Heart right ventricle (tissue), 16 donors: ENCODE results near the gene DMRT1. TPM values are rescaled to one million over a fixed set of nuclear protein-coding genes. Genes with fewer than 3 reads are reported as not detected.
"Not testable (repeated sequence)": the region's sequence is repeated elsewhere in the genome, so short reads cannot be mapped to it uniquely, and the experiment has no call there.

Source experiments
- ATAC-seq, 8 donors: fragments of 200-7000 bp; cut with Tn5 transposase; one replicate each; pipeline ENCODE4 v1.9.1; 2020; ENCODE audit warnings: mild to moderate bottlenecking in 8 of 8, moderate library complexity in 8 of 8, moderate number of reproducible peaks in 1 of 8
- DNase-seq, 2 donors: peaks; one replicate each; pipeline ENCODE4 v3.0.0-alpha.2; 2020
- H3K27ac ChIP-seq, 10 donors: fragments of 200-600 bp; sonication (generic) in 2 of 10; one replicate each; pipeline versions ENCODE4 v1.5.0 to v1.8.0; 2020 to 2022; ENCODE audit warnings: mild to moderate bottlenecking in 3 of 10
- H3K27me3 ChIP-seq, 7 donors: fragments of 200-600 bp; one replicate each; pipeline ENCODE4 v1.8.0; 2021 to 2022; ENCODE audit warnings: mild to moderate bottlenecking in 2 of 7
- H3K36me3 ChIP-seq, 9 donors: fragments of 200-600 bp; sonication (generic) in 1 of 9; one replicate each; pipeline versions ENCODE4 v1.5.0 to v1.8.0; 2020 to 2022; ENCODE audit warnings: mild to moderate bottlenecking in 2 of 9
- H3K4me1 ChIP-seq, 9 donors: fragments of 200-600 bp; sonication (generic) in 1 of 9; one replicate each; pipeline versions ENCODE4 v1.5.0 to v1.8.0; 2020 to 2022; ENCODE audit warnings: mild to moderate bottlenecking in 4 of 9
- H3K4me3 ChIP-seq, 10 donors: fragments of 200-600 bp; sonication (generic) in 2 of 10; one replicate each; pipeline versions ENCODE4 v1.5.0 to v1.8.0; 2020 to 2022; ENCODE audit warnings: mild to moderate bottlenecking in 7 of 10, moderate library complexity in 2 of 10
- H3K9me3 ChIP-seq, 11 donors: fragments of 200-600 bp in 10 of 11; sonication (generic) in 2 of 11; one replicate each; pipeline versions ENCODE4 v1.5.0 to v1.8.0; 2013 to 2022; ENCODE audit warnings: mild to moderate bottlenecking in 2 of 11, control low read depth in 1 of 11, moderate library complexity in 1 of 11
- CTCF ChIP-seq, 9 donors: fragments of 200-600 bp; sonication (generic) in 2 of 9; IDR thresholded peaks; one replicate each; pipeline versions ENCODE4 v1.5.0 to v1.8.0; 2021 to 2022; ENCODE audit warnings: antibody characterized with exemption in 9 of 9, mild to moderate bottlenecking in 5 of 9, moderate library complexity in 1 of 9
- WGBS, 2 donors: extraction: QIAGEN DNeasy Blood & Tissue Kit; methylation state at CpG; one replicate each; pipeline ENCODE4 v1.1.7; 2013; ENCODE audit warnings: inconsistent platforms in 1 of 2; 5-methylcytosine and 5-hydroxymethylcytosine counted together
- intact Hi-C, 10 donors: fragments of 100-400 bp; cut with DNase I; formaldehyde crosslinking; loops; one replicate each; pipeline versions ENCODE4 v1.11.1 to v1.14.2; 2022
- polyA plus RNA-seq, 2 donors: library from polyadenylated mRNA; stranded (reverse); fragments of 200-250 nt; gene quantifications; one replicate each; pipeline ENCODE4 v1.2.3, GENCODE V29; 2013
- total RNA-seq, 10 donors: library from RNA; stranded (reverse); fragmentation: NEBNext Ultra II Directional in 3 of 10; extraction: Animal tissue kit (Norgen Biotek cat#: 25700) in 3 of 10; gene quantifications; one replicate each; pipeline versions ENCODE4 v1.2.1 to v1.2.4, GENCODE V29; 2021 to 2023
- donor health status: Arrhythmogenic right ventricular cardiomyopathy.
- donor health status: ischemic (EF 13 %, LVEDD 7.1; RV severe dilation, severe dysfunction).
- donor health status: healthy with polysubstance abuse.
- donor health status: DM: no; HTN: yes; CAD: no.
- donor health status: DM: no; HTN: no; CAD: no.
- donor health status: ischemic (EF 25% LVEDD 6.9; RV normal size, moderate dysfunction).
- donor health status: ischemic (EF 25% LVEDD 5.7; RV mildly dilated, moderate dysfunction).
- donor health status: healthy.
- donor health status: DM: yes; HTN: yes; CAD: no.
- donor health status: Ischemic cardiomyopathy.
- donor health status: ischemic (EF 35%, LVEDD 5.7; RV mildly dilated, moderate dysfunction).
- donor health status: nonischemic (EF 11% LVEDD 7.7; RV severe dilation, severe dysfunction).
- donor health status: DM: yes; HTN: yes; CAD: no.
- donor health status: PGD.
- donor health status: ischemic (EF 29% LVEDD 5.4; RV normal size, mild dysfunction).
- donor health status: nonischemic (EF 23%, LVEDD 6.1; RV moderate dilation, normal function).

DMRT1 gene
- total and polyA plus RNA-seq, 12 donors, result not detected

- not testable (repeated sequence) for H3K4me1 ChIP-seq, ATAC-seq, H3K36me3 ChIP-seq, DNase-seq, H3K4me3 ChIP-seq, H3K27ac ChIP-seq
- Histone ChIP-seq H3K9me3 (peaks cover 0 to 12% (median 0%) of the 10 kb centered on the region in 11 donors), H3K27me3 (peaks cover 0 to 16% (median 4%) of the 10 kb centered on the region in 7 donors)
- intact Hi-C loops, result loop anchor here in 2 of 10 donors (10.0 kb wide), 3 partner anchors 64 to 654 kb away; no protein-coding TSS in a partner anchor
- TF ChIP-seq CTCF (IDR thresholded peaks at IDR 0.05), result peak in 7 of 9 donors; percentile 21 to 47 (median 40)
- WGBS, 2 donors, result 68 to 76% methylated on average over 23 to 29 of the region's 55 CpGs
Observed at GRCh38 chr9:998299-999110, 157.0 kb downstream of the DMRT1 start.

- DNase-seq, result no peak
- H3K4me3 ChIP-seq, result no peak overlapping the region
- H3K4me1 ChIP-seq, result peaks cover 0 to 7% (median 0%) of the 10 kb centered on the region in 9 donors
- H3K9me3 ChIP-seq, result peaks cover 0 to 12% (median 0%) of the 10 kb centered on the region in 11 donors
- intact Hi-C loops, result loop anchor here in 6 of 10 donors (10.0 kb wide), 4 partner anchors 107 to 657 kb away; no protein-coding TSS in a partner anchor
- no peak overlapping the region for H3K27ac ChIP-seq
- H3K36me3 ChIP-seq, result no peaks in the 10 kb centered on the region
- ATAC-seq, result no peak
- H3K27me3 ChIP-seq, result peaks cover 0 to 35% (median 7%) of the 10 kb centered on the region in 7 donors
- TF ChIP-seq CTCF (IDR thresholded peaks at IDR 0.05), result no peak
- 86 to 92% methylated on average over 4 of the region's 4 CpGs for WGBS, 2 donors
Observed at GRCh38 chr9:1001838-1002237, 160.3 kb downstream of the DMRT1 start.

- H3K27me3 ChIP-seq, result peaks cover 0 to 42% (median 8%) of the 10 kb centered on the region in 7 donors
- H3K36me3 ChIP-seq, result no peaks in the 10 kb centered on the region
- peaks cover 0 to 7% (median 0%) of the 10 kb centered on the region in 9 donors for H3K4me1 ChIP-seq
- H3K27ac ChIP-seq, result no peak overlapping the region
- no peak overlapping the region for H3K4me3 ChIP-seq
- no peak for TF ChIP-seq CTCF (IDR thresholded peaks at IDR 0.05)
- WGBS, 2 donors, result 81 to 88% methylated on average over 2 of the region's 2 CpGs
- H3K9me3 ChIP-seq, result peaks cover 0 to 8% (median 0%) of the 10 kb centered on the region in 11 donors
- no peak for DNase-seq
- no peak for ATAC-seq
- intact Hi-C loops, result loop anchor here in 6 of 10 donors (10.0 kb wide), 4 partner anchors 108 to 658 kb away; no protein-coding TSS in a partner anchor
Observed at GRCh38 chr9:1002678-1003077, 161.2 kb downstream of the DMRT1 start.

- intact Hi-C loops, result loop anchor here in 8 of 10 donors (5.0 to 10.0 kb wide), 8 partner anchors 110 to 660 kb away; no protein-coding TSS in a partner anchor
- Histone ChIP-seq H3K27ac (no peak overlapping the region), H3K9me3 (no peaks in the 10 kb centered on the region), H3K27me3 (peaks cover 0 to 64% (median 29%) of the 10 kb centered on the region in 7 donors), H3K4me1 (peaks cover 0 to 19% (median 0%) of the 10 kb centered on the region in 9 donors), H3K36me3 (no peaks in the 10 kb centered on the region), H3K4me3 (no peak overlapping the region)
- peak in 8 of 9 donors; percentile 21 to 61 (median 56) for TF ChIP-seq CTCF (IDR thresholded peaks at IDR 0.05)
- 57 to 59% methylated on average over 10 of the region's 10 CpGs for WGBS, 2 donors
- DNase-seq, result peak in 1 of 2 donors; percentile 14
- peak in 1 of 8 donors; percentile 45 for ATAC-seq
Observed at GRCh38 chr9:1005043-1005667, 163.7 kb downstream of the DMRT1 start.
